Activated T-helper 1 cell treated with anti-CD3 and anti-CD28 coated beads, Interleukin-2, amount 50 U/mL, for 16 hours (primary cell): Measurements from ENCODE around the gene RORC.
"Not testable (repeated sequence)": the region's sequence is repeated elsewhere in the genome, so short reads cannot be mapped to it uniquely, and the experiment has no call there.

ENCODE experiments used
- DNase-seq, 2 donors: peaks; one replicate each; pipeline ENCODE4 v3.0.0-alpha.2; 2020; ENCODE audit warnings: low read depth in 1 of 2, low spot score in 1 of 2

The RORC gene

DNA sequence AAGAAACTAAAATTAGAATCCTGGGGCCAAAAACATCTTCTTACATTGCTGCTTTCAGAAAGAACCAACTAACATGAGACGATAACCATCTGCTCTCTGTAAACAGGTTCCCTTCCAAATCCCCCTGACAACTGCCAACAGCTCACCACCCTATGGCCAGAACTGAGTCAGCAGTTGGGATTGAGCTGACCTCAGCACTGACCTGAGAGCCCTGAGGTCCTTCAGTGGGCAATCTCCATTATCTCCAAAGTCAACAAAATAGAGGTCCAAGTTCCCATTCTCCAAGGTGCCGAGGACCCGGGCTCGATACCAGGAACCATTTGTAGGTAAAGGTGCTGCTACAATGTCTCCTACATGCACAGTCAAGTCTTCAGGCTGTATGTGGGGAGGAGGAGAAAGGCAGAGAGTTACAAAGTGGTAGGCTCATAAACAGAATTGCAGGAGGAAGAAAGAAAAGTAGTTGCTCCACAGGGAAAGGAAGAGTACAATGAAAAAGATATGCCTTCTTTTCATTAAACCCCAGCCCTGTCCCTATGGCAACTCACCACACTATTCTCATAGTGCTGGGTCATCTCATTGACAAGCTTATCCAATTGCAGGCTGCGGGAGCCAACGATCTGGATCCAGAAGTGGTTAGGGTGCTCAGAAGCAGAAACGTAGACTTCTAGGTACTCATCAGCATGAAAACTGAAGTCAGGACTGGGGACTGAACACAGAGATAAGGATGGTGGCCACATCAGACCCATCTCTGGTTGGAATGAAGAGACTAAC is 55.5 kb downstream of the RORC start:
- DNase-seq = no peak

GRCh38 chr1:151774256-151774922 is 57.2 kb downstream of the RORC start:
- no peak for DNase-seq

DNA sequence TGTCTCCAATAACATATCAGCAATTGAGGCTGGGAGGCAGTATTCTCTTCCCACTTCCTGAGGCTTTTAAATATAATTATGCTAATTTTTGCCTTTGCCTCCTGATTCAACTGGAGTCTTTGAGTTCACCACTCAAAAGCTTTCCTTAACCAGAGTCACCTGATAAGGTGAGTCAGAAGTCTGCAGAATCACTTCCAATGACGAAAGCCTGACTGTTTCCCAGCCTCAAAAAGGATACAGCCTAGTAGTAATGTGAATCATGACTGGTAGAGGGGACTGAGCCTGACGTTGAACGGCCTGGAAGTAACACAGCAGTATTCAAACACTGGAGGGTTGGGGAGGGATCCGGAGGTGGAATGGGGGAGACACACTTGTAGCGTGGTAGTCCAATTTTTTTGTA is 57.9 kb downstream of the RORC start:
- DNase-seq = no peak

DNA sequence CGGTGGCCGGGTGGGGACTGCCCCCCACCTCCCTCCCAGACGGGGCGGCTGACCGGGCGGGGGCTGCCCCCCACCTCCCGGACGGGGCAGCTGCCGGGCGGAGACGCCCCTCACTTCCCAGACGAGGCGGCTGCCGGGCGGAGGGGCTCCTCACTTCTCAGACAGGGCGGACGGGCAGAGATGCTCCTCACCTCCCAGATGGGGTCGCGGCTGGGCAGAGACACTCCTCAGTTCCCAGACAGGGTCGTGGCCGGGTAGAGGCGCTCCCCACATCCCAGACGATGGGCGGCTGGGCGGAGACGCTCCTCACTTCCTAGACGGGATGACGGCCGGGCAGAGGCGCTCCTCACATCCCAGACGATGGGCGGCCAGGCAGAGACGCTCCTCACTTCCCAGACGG is 62.3 kb downstream of the RORC start:
- DNase-seq = not testable (repeated sequence)

- DNase-seq = not testable (repeated sequence)
These were observed 63.1 kb downstream of the RORC start for GRCh38 chr1:151768351-151769066.

GRCh38 chr1:151763990-151764389 is 67.6 kb downstream of the RORC start:
- no peak for DNase-seq

DNA sequence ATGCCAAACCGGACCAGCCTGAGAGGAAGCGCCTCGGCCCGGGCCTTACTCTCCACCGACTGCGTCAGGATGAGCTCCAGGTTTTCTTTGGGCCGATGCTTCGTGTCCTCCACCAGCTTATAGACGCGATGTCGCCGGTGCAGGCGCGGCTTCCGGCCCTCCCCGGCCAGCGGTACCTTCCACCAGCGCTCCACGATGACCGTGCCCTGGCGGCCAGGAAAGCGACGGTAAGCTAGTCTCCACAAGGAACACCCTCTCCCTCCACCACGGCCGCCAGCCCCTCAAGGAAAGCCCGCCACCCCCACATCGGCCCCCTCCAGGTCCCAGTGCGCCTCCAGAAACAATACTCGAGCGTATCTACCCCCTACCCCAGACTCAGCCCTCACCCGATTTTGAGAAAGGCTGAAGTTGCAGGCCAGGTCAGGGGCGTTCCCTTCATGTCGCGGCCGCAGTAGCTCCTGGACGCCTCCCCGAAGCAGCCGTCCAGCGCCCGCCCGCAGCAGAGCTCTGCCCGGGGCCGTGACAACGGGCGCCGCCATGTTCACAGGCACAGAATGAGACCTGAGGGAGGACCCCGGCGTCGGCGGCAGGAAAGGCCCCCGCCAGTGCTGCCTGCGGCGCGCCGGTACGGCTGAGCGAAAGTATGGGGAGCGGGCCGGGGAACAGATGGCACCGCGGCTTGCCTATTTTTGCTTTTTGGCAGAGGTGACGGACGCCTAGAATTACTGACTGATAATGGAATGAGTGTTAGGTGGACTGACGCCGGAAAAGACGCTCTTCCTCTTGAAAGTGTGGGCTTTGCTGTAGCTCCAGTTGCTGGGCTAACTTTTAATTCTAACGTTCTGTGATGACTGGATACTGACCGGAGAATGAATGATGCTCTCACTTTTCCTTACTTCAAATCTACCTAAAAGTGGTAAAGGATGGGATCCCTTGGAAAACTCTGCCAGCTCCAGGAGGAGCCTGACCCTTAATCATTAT is 68.4 kb downstream of the RORC start, which contains the start of gene MRPL9:
MRPL9 (minus strand) TSS at position 556 of the 981 bp plus-strand sequence; CDS start at position 539, 17 bp downstream.
- DNase-seq = peak; percentile 67 to 75

DNA sequence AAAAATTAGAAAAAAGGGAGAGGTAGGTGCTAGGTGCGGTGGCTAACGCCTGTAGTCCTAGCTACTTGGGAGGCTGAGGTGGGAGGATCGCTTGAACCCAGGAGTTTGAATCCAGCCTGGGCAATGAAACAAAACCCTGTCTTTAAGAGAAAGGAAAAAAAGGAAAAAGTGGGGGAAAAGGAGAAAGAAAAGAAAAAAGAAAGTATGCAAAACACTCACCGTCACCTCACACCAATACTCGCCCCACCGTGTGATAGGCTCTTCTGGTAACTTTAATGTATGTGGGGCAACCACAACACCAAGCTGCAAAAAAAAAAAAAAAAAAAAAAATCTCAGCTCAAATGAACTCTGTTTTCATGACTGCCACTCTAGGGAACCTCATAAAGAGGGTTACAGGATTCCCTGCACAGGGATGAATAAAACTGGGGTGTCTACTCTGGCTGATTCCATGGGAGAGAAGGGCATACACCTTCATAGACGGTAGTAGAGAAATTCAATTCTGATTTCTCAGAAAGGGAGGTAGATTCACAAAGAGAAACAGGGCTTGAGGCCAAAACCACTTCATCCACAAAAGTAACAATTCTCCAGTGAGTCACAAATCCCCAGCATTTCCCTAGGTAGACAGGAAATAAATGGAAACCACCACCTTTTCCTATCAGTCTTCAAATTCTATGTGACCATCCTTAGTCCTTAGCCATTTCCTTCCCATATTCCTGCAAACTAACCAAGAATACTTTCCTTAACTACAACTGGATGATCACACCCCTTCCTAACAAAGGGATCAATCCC is 70.8 kb downstream of the RORC start:
- no peak for DNase-seq

- DNase-seq = no peak
These were observed 72.4 kb downstream of the RORC start for GRCh38 chr1:151759241-151759640.

- DNase-seq = no peak
These were observed 75.3 kb downstream of the RORC start for GRCh38 chr1:151756291-151756690.
